Heart left ventricle (tissue), 16 donors: Measurements from ENCODE around the gene OR1N1. TPM values are rescaled to one million over a fixed set of nuclear protein-coding genes. Genes with fewer than 3 reads are reported as not detected.

Experiments used
- ATAC-seq, 4 donors: fragments of 200-7000 bp; cut with Tn5 transposase; one replicate each; pipeline ENCODE4 v1.9.1; 2020 to 2022; ENCODE audit warnings: moderate library complexity in 4 of 4, mild to moderate bottlenecking in 3 of 4, moderate number of reproducible peaks in 1 of 4
- DNase-seq, 5 donors: peaks; one replicate each; pipeline ENCODE4 v3.0.0-alpha.2; 2020
- H3K27ac ChIP-seq, 12 donors: fragments of 200-600 bp; sonication (generic) in 4 of 12; one replicate each; pipeline versions ENCODE4 v1.5.0 to v1.8.0; 2016 to 2022; ENCODE audit warnings: mild to moderate bottlenecking in 2 of 12
- H3K27me3 ChIP-seq, 9 donors: fragments of 200-600 bp; sonication (generic) in 2 of 9; one replicate each; pipeline versions ENCODE4 v1.5.1 to v1.8.0; 2016 to 2022; ENCODE audit warnings: mild to moderate bottlenecking in 3 of 9
- H3K36me3 ChIP-seq, 9 donors: fragments of 200-600 bp; sonication (generic) in 2 of 9; one replicate each; pipeline versions ENCODE4 v1.5.0 to v1.8.0; 2018 to 2022; ENCODE audit warnings: mild to moderate bottlenecking in 2 of 9
- H3K4me1 ChIP-seq, 12 donors: fragments of 200-600 bp; sonication (generic) in 4 of 12; one replicate each; pipeline versions ENCODE4 v1.5.0 to v1.8.0; 2016 to 2022; ENCODE audit warnings: mild to moderate bottlenecking in 3 of 12
- H3K4me3 ChIP-seq, 12 donors: fragments of 200-600 bp; sonication (generic) in 4 of 12; one replicate each; pipeline versions ENCODE4 v1.5.0 to v1.8.0; 2017 to 2022; ENCODE audit warnings: mild to moderate bottlenecking in 9 of 12, moderate library complexity in 4 of 12
- H3K9me3 ChIP-seq, 12 donors: fragments of 200-600 bp; sonication (generic) in 4 of 12; one replicate each; pipeline versions ENCODE4 v1.5.0 to v1.8.0; 2016 to 2022; ENCODE audit warnings: mild to moderate bottlenecking in 1 of 12
- POLR2A ChIP-seq, 2 donors: fragments of 450-650 bp; IDR thresholded peaks; one replicate each; pipeline ENCODE4 v1.6.1; 2017; ENCODE audit warnings: antibody characterized with exemption in 2 of 2, mild to moderate bottlenecking in 2 of 2, moderate library complexity in 2 of 2
- WGBS, 4 donors: extraction: QIAGEN DNeasy Blood & Tissue Kit in 2 of 4; methylation state at CpG; one replicate each; pipeline versions ENCODE4 v1.1.5 to v1.1.7; 2013 to 2018; 5-methylcytosine and 5-hydroxymethylcytosine counted together
- intact Hi-C, 10 donors: fragments of 100-400 bp; cut with DNase I; formaldehyde crosslinking; loops; one replicate each; pipeline versions ENCODE4 v1.11.1 to v1.14.2; 2022
- long read RNA-seq, 3 donors: library from polyadenylated mRNA; unstranded; transcript quantifications; one replicate each; pipeline ENCODE4 v2.0.0, GENCODE V29; 2020 to 2021
- polyA plus RNA-seq, 2 donors: library from polyadenylated mRNA; stranded (reverse); fragments of 200-250 nt; gene quantifications; one replicate each; pipeline ENCODE4 v1.2.3, GENCODE V29; 2013
- total RNA-seq, 9 donors: library from RNA; depleted of rRNA in 2 of 9; stranded (reverse); fragments of >200 nt in 2 of 9; fragmentation: NEBNext Ultra II Directional in 3 of 9; extraction: Animal tissue kit (Norgen Biotek cat#: 25700) in 3 of 9; gene quantifications; one replicate each; pipeline versions ENCODE4 v1.1.0 to v1.2.4, GENCODE V29; 2016 to 2023
- TF ChIP-seq, protein P1 (sequence below), 12 donors: fragments of 200-600 bp; sonication (generic) in 4 of 12; IDR thresholded peaks; one replicate each; pipeline versions ENCODE4 v1.5.0 to v1.8.0; 2018 to 2022; ENCODE audit warnings: antibody characterized with exemption in 12 of 12, mild to moderate bottlenecking in 5 of 12
- donor health status: ischemic (EF 13 %, LVEDD 7.1; RV severe dilation, severe dysfunction).
- donor health status: healthy with polysubstance abuse.
- donor health status: DM: no; HTN: yes; CAD: no.
- donor health status: DM: no; HTN: no; CAD: no.
- donor health status: ischemic (EF 25% LVEDD 6.9; RV normal size, moderate dysfunction).
- donor health status: ischemic (EF 25% LVEDD 5.7; RV mildly dilated, moderate dysfunction).
- donor health status: healthy.
- donor health status: DM: yes; HTN: yes; CAD: no.
- donor health status: ischemic (EF 35%, LVEDD 5.7; RV mildly dilated, moderate dysfunction).
- donor health status: nonischemic (EF 11% LVEDD 7.7; RV severe dilation, severe dysfunction).
- donor health status: DM: yes; HTN: yes; CAD: no.
- donor health status: PGD.
- donor health status: ischemic (EF 29% LVEDD 5.4; RV normal size, mild dysfunction).
- donor health status: nonischemic (EF 23%, LVEDD 6.1; RV moderate dilation, normal function).

The OR1N1 gene, protein sequence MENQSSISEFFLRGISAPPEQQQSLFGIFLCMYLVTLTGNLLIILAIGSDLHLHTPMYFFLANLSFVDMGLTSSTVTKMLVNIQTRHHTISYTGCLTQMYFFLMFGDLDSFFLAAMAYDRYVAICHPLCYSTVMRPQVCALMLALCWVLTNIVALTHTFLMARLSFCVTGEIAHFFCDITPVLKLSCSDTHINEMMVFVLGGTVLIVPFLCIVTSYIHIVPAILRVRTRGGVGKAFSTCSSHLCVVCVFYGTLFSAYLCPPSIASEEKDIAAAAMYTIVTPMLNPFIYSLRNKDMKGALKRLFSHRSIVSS
- not detected for total RNA-seq
- not detected for polyA plus RNA-seq
- long read RNA-seq, donor 1 = 0 reads
- long read RNA-seq, donor 2 = 0 reads
- long read RNA-seq, donor 3 = 0 reads

DNA sequence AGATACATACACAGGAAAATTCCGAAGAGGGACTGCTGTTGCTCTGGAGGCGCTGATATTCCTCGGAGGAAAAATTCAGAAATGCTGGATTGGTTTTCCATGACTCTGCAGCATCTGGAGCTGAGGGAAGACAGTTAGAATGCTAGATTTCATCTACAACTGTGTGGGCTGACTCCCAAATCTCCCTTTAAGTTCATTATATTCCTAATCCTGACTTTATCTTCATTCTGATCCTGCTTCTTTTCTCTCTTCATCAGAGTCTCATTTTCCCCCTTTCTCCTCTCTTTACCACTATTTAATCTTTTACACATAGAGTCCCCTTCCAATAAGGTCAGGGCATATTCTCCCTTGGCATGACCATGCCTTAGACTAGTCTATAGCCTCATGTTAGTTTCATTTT lies at the start of gene OR1N1:
OR1N1 (minus strand) TSS at position 101 of the 400 bp plus-strand sequence; CDS start at position 101, 0 bp downstream.
- H3K27me3 ChIP-seq = peaks cover 0 to 9% (median 0%) of the 10 kb centered on the region in 9 donors
- no peak for DNase-seq
- H3K4me1 ChIP-seq = no peaks in the 10 kb centered on the region
- H3K9me3 ChIP-seq = no peaks in the 10 kb centered on the region
- TF ChIP-seq POLR2A (IDR thresholded peaks at IDR 0.05) = no peak
- TF ChIP-seq, protein P1, sequence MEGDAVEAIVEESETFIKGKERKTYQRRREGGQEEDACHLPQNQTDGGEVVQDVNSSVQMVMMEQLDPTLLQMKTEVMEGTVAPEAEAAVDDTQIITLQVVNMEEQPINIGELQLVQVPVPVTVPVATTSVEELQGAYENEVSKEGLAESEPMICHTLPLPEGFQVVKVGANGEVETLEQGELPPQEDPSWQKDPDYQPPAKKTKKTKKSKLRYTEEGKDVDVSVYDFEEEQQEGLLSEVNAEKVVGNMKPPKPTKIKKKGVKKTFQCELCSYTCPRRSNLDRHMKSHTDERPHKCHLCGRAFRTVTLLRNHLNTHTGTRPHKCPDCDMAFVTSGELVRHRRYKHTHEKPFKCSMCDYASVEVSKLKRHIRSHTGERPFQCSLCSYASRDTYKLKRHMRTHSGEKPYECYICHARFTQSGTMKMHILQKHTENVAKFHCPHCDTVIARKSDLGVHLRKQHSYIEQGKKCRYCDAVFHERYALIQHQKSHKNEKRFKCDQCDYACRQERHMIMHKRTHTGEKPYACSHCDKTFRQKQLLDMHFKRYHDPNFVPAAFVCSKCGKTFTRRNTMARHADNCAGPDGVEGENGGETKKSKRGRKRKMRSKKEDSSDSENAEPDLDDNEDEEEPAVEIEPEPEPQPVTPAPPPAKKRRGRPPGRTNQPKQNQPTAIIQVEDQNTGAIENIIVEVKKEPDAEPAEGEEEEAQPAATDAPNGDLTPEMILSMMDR (IDR thresholded peaks at IDR 0.05) = no peak
- intact Hi-C loops = no loop called here
- H3K4me3 ChIP-seq = no peak within 1 kb of the TSS
- ATAC-seq = no peak
- no peaks in the 10 kb centered on the region for H3K36me3 ChIP-seq
- H3K27ac ChIP-seq = no peak within 1 kb of the TSS
- 84 to 89% (median 87%) methylated on average over 3 of the region's 3 CpGs for WGBS, 4 donors

DNA sequence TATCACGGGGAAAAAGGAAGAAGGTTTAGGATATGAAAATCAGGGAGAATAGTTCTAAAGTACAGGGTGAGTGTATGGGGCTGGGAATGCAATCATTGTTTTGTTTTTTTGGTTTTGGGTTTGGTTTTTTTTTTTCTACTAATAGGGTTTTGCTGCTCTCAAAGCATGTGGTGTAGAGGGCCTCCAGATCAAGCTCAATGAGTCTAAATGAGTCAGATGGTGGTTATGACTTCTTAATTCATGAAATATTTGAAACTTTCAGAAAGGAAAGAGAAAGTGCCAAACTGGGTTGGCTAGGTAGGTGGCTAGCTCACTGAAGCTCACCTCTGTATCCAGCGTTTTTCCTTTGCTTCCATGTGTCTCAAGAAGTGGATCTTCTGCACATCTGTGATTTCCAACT lies 45.4 kb upstream of the OR1N1 start:
- no peak for ATAC-seq
- intact Hi-C loops = no loop called here

DNA sequence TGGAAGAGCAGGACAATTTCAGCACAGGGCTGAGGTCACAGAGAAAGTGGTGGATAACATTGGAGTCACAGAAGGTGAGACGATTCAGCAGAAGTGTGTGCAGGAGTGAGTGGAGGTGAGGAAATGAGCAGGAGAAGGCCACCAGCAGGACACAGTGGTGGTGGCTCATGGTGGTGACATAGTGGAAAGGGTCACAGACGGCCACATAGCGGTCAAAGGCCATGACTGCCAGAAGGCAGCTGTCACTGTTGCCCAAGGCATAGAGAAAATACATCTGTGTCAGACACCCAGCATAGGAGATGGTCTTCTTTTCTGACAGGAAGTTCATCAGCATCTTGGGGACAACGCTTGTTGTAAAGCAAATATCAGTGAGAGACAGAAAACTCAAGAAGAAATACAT lies 40.8 kb upstream of the OR1N1 start:
- Histone ChIP-seq H3K9me3 (peaks cover 0 to 8% (median 0%) of the 10 kb centered on the region in 12 donors), H3K4me3 (no peak overlapping the region), H3K4me1 (no peaks in the 10 kb centered on the region), H3K27ac (no peak overlapping the region), H3K36me3 (no peaks in the 10 kb centered on the region), H3K27me3 (peaks cover 0 to 4% (median 0%) of the 10 kb centered on the region in 9 donors)
- intact Hi-C loops = no loop called here
- ATAC-seq (no peak), DNase-seq (no peak)
- TF ChIP-seq, protein P1 (IDR thresholded peaks at IDR 0.05) = no peak
- no peak for TF ChIP-seq POLR2A (IDR thresholded peaks at IDR 0.05)
- WGBS, 4 donors = 84 to 89% (median 89%) methylated on average over 4 of the region's 4 CpGs

More for the DNA sequence above, 45.4 kb upstream of the OR1N1 start:
- H3K9me3 ChIP-seq = peaks cover 0 to 23% (median 0%) of the 10 kb centered on the region in 12 donors
- H3K27me3 ChIP-seq = no peaks in the 10 kb centered on the region
- no peak overlapping the region for H3K27ac ChIP-seq
- H3K36me3 ChIP-seq = no peaks in the 10 kb centered on the region
- no peak for DNase-seq
- no peak overlapping the region for H3K4me3 ChIP-seq
- no peaks in the 10 kb centered on the region for H3K4me1 ChIP-seq
- 67 to 70% (median 68%) methylated on average over 2 of the region's 2 CpGs for WGBS, 4 donors
- TF ChIP-seq POLR2A (IDR thresholded peaks at IDR 0.05) = no peak
- TF ChIP-seq, protein P1 (IDR thresholded peaks at IDR 0.05) = no peak

DNA sequence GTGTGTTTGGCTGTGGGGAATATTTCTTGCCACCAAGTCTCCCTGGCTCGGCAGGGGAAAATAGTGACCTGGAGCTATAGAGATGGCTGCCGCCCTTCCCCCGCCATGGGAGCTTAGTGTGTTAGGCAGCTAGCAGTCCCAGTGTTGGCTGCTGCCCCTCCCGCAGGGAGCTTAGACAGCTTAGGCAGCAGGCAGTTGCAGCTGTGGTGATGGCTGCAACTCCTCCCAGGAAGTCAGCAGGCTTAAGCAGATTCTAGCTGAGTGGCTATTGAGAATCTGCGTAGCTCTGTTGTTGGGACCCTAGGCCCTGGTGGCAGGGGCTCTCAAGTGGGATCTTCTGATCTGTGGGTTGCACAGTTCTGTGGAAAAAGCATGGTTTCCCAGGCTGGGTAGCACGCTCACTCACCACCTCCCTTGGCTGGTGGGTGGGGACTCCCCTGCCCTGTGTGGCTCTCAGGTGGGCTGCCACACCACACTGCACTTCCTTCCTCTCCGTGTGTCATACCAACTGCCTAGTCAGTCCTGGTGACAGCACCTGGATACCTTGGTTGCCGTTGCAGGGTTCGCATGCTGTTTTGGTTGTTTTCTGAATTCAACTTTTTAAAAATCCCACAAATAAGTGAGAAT lies 35.2 kb upstream of the OR1N1 start:
- intact Hi-C loops = no loop called here
- no peak overlapping the region for H3K4me3 ChIP-seq
- no peaks in the 10 kb centered on the region for H3K4me1 ChIP-seq
- no peaks in the 10 kb centered on the region for H3K36me3 ChIP-seq
- peaks cover 0 to 4% (median 0%) of the 10 kb centered on the region in 9 donors for H3K27me3 ChIP-seq
- ATAC-seq = no peak
- TF ChIP-seq, protein P1 (IDR thresholded peaks at IDR 0.05) = no peak
- TF ChIP-seq POLR2A (IDR thresholded peaks at IDR 0.05) = no peak
- DNase-seq = no peak
- H3K9me3 ChIP-seq = peaks cover 0 to 18% (median 0%) of the 10 kb centered on the region in 12 donors
- H3K27ac ChIP-seq = no peak overlapping the region
- 35 to 47% (median 41%) methylated on average over 8 to 9 of the region's 9 CpGs for WGBS, 4 donors
